Stimulated activated CD8-positive, alpha-beta memory T cell treated with anti-CD3 and anti-CD28 coated beads, Interleukin-7, amount 100 ng/mL, for 24 hours (primary cell): ENCODE results near the gene LIPG.
"Not testable (repeated sequence)": the region's sequence is repeated elsewhere in the genome, so short reads cannot be mapped to it uniquely, and the experiment has no call there.

Experiments used
- DNase-seq: peaks from one replicate; pipeline ENCODE4 v3.0.0-alpha.2; 2020; ENCODE audit warnings: low read depth

LIPG gene

GRCh38 chr18:49561289-49562193, at the start of gene LIPG:
Gene LIPG (plus strand): TSS chr18:49562057. CDS start chr18:49562309, 252 bp downstream.
- no peak for DNase-seq

GRCh38 chr18:49512876-49513275, 49.0 kb upstream of the LIPG start:
- not testable (repeated sequence) for DNase-seq

GRCh38 chr18:49514577-49514976, 47.3 kb upstream of the LIPG start:
- DNase-seq = no peak

GRCh38 chr18:49515003-49515402, 46.9 kb upstream of the LIPG start:
- DNase-seq = not testable (repeated sequence)

GRCh38 chr18:49515516-49515915, 46.3 kb upstream of the LIPG start:
- DNase-seq = no peak

DNA sequence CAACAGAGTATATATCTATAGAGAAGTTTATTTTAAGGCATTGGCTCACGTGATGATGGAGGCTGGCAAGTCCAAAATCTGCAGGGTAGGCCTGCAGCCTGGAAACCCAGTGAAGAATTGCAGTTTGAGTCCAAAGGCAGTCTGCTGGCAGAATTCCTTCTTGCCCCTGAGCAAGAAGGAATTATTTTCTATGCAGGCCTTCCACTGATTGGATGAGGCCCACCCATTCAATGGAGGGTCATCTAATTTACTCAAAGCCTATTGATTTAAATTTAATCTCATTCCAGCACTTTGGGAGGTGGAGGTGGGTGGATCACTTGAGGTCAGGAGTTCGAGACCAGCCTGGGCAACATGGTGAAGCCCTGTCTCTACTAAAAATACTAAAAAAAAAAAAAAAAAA, 44.4 kb upstream of the LIPG start:
- DNase-seq = no peak

GRCh38 chr18:49519101-49519971, 42.5 kb upstream of the LIPG start:
- no peak for DNase-seq

- no peak for DNase-seq
These were observed 41.2 kb upstream of the LIPG start for GRCh38 chr18:49520661-49521145.

GRCh38 chr18:49521216-49521835, 40.5 kb upstream of the LIPG start:
- DNase-seq = no peak

DNA sequence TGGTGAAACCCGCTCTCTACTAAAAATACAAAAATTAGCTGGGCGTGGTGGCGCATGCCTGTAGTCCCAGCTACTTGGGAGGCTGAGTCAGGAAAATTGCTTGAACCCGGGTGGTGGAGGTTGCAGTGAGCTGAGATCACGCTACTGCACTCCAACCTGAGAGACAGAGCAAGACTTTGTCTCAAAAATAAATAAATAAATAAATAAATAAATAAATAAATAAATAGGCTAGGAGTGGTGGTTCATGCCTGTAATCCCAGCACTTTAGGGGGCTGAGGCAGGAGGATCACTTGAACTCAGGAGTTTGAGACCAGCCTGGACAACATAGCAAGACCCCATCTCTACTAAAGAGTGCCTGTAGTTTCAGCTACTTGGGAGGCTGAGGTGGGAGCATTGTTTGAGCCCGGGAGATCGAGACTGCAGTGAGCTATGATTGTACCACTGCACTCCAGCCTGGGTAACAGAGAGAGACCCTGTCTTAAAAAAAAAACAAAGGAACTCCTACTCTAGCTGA, 38.2 kb upstream of the LIPG start:
- not testable (repeated sequence) for DNase-seq

GRCh38 chr18:49524349-49524748, 37.5 kb upstream of the LIPG start:
- DNase-seq = no peak

- no peak for DNase-seq
These were observed 36.9 kb upstream of the LIPG start for GRCh38 chr18:49524951-49525350.

DNA sequence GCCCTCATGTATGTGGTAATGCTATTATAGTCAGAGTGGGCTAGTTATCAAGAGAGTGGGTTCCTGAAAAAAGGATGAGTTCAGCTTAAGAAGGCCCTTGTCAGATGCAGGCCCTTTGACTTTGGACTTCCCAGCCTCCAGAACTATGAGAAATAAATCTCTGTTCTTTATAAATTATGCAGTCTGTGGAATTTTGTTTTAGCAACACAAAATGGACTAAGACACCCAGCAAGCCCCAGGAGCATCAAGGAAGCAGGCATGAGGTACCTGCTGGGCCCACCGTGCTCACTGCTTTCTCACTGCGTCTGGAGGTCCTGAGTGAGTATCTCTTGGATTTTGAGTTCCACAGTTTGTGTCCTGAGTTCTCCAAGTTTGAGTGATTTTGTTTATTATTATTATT, 35.9 kb upstream of the LIPG start:
- no peak for DNase-seq

- no peak for DNase-seq
These were observed 34.1 kb upstream of the LIPG start for GRCh38 chr18:49527631-49528327.

DNA sequence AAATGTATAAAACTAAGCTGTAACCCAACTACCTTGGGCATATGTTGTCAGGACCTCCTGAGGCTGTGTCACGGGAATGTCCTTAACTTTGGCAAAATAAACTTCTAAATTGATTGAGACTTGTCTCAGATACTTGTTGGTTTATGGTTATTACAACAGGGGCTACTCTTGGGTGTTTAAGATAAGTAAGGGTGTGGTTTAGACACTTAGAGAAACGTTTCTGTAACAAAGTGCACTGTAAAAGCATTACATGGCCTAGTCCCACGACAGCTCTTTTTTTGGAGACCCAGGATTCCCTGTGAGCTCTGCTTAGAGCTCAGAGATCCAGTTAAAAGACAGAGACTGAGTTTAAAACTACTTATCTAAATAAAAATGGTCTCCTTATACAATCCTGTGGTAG, 32.3 kb upstream of the LIPG start:
- DNase-seq = no peak

- DNase-seq = no peak
These were observed 30.1 kb upstream of the LIPG start for GRCh38 chr18:49531678-49532153.

DNA sequence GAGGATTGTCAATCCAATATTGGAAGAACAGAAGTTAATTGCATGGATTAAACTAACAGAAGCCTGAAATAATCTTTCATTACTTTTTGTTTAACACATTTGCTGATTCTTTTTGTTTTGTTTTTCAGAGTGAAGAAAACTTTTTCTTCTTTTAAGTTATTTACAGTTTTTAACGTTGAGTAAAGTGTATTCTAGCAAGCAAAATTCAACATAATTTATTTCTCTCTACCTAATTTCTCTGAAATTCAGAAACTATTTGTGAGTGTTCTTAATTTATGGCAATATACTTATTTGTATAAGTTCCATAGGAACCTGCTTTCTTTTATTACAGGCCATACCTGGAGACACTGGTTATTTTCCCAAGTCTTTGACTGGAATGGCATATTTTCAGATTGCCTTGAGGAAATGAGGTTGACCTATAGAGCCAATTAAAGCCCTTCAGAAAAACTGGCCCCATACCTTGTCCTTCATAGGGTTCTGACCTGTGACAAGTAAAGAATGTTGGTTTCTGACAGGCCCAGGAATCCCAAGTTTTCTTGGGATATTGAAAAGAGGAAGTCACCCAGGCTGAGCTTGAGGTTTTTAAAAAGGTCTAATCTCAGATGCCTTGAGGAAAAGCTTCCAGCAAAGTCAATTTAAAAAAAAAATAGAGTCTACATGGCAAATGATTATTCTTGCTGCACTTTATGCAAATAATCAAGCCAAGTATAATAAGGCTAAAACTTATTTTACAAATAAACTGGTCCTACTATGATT, 26.8 kb upstream of the LIPG start:
- DNase-seq = no peak

DNA sequence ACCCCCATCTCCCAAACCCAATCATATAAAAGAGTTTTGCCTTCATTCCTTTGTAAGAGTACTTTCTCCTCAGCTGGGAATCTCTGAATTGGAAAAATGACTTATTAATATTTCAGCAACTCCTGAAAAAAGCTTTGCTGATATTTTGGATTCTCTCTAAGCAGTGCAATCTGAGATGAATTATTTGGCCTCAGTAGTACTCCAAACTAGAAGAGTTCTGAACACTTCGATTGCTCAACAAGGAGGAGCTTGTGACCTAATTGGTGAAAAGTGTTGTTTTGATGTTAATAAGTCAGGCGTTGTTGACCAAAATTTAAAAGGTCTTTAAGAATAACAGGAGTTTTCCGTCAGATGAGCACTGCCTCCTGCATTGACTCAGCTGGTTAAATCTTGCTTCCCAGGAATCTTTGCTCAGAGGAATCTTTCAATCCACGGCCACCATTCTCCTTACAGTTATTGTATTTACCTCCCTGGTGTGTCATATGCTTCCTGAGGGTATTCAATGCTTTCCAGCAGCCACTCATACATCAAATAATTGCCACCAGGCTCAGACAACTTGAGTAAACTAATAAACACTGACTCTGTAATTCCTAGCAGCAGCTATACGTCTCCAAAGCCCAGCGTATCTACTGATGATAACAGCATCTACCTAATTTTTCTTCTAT, 24.5 kb upstream of the LIPG start:
- no peak for DNase-seq

DNA sequence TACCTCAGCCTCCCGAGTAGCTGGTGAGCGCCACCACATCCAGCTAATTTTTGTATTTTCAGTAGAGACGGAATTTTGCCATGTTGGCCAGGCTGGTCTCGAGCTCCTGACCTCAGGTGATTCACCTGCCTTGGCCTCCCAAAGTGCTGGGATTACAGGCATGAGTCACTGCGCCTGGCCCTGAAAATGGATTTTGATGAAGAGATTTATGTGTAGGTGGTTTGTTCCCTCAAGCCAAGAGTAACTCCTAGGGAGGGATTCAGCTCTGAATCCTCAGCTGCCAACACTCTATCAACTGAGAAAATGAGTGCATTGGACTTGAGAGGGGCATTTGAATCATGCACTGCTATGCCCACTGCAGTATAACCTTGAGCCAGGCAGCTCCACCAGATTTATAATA, 17.5 kb upstream of the LIPG start:
- no peak for DNase-seq

DNA sequence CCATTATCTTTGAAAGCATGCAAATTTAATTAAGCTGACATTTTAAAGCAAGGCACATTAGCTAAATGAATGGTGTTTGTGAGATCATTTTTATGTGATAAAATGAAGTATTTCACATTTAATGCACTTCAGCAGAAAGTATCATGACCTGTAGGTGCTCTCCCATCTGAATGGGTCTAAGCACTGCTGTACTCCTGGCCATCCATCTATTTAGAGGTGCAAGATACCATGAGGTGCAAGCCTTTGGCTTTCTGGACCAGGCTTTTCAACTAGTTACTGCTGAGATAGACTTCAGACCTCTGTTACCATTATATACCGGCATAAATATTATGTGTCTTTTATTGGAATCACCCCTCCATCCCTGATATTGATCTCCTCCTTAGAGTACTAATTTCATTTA, 15.6 kb upstream of the LIPG start:
- no peak for DNase-seq
